H7 (cell line): ENCODE data around the gene VCL. TPM values are rescaled to one million over a fixed set of nuclear protein-coding genes. Genes with fewer than 3 reads are reported as not detected.
"Not testable (repeated sequence)": the region's sequence is repeated elsewhere in the genome, so short reads cannot be mapped to it uniquely, and the experiment has no call there.

Source experiments
- DNase-seq: peaks from one replicate; pipeline ENCODE4 v3.0.0; 2012
- H3K27me3 ChIP-seq: 2 replicates; pipeline ENCODE4 v1.6.0; 2011; ENCODE audit warnings: mild to moderate bottlenecking, low read length; ENCODE audit not compliant: control insufficient read depth, insufficient read depth
- H3K36me3 ChIP-seq: replicated peaks from 2 replicates; pipeline ENCODE4 v1.5.1; 2011; ENCODE audit warnings: low read length; ENCODE audit not compliant: control insufficient read depth, insufficient read depth
- H3K4me3 ChIP-seq: 2 replicates; pipeline ENCODE4 v1.5.1; 2011; ENCODE audit warnings: low read depth, mild to moderate bottlenecking, control low read depth, low read length, moderate library complexity; ENCODE audit not compliant: insufficient read depth
- total RNA-seq: library from RNA; depleted of rRNA; stranded (reverse); fragments of >200 nt; shearing (Covaris generic); gene quantifications from 2 replicates; pipeline ENCODE4 v1.2.3, GENCODE V29; 2014; rRNA removed

The VCL gene
- 194 and 200 TPM in 2 replicates for total RNA-seq

- DNase-seq, result peak; percentile 98
- Histone ChIP-seq H3K4me3 (peak within 1 kb of the TSS; percentile 95), H3K36me3 (peaks cover 7% of the 10 kb centered on the region), H3K27me3 (no peaks in the 10 kb centered on the region)
Observed at GRCh38 chr10:73997787-73998622, at the start of gene VCL. Gene VCL (plus strand): TSS chr10:73998116. CDS start chr10:73998208, 92 bp downstream.

GRCh38 chr10:73948947-73949633 is 48.8 kb upstream of the VCL start:
- no peak for DNase-seq
- H3K27me3 ChIP-seq, result no peaks in the 10 kb centered on the region
- H3K4me3 ChIP-seq, result no peak overlapping the region
- no peaks in the 10 kb centered on the region for H3K36me3 ChIP-seq

GRCh38 chr10:73950155-73950948 is 47.6 kb upstream of the VCL start:
- Histone ChIP-seq H3K27me3 (no peaks in the 10 kb centered on the region), H3K4me3 (no peak overlapping the region), H3K36me3 (no peaks in the 10 kb centered on the region)
- peak; percentile 79 for DNase-seq

GRCh38 chr10:73953665-73954064 is 44.3 kb upstream of the VCL start:
- Histone ChIP-seq H3K27me3 (no peaks in the 10 kb centered on the region), H3K36me3 (no peaks in the 10 kb centered on the region), H3K4me3 (no peak overlapping the region)
- no peak for DNase-seq

- no peak for DNase-seq
- no peak overlapping the region for H3K4me3 ChIP-seq
- H3K36me3 ChIP-seq, result no peaks in the 10 kb centered on the region
- no peaks in the 10 kb centered on the region for H3K27me3 ChIP-seq
Observed at GRCh38 chr10:73954737-73955136, 43.2 kb upstream of the VCL start.

- no peaks in the 10 kb centered on the region for H3K27me3 ChIP-seq
- no peak overlapping the region for H3K4me3 ChIP-seq
- no peaks in the 10 kb centered on the region for H3K36me3 ChIP-seq
- DNase-seq, result no peak
Observed at GRCh38 chr10:73955719-73956118, 42.2 kb upstream of the VCL start.

- H3K36me3 ChIP-seq, result no peaks in the 10 kb centered on the region
- no peak for DNase-seq
- H3K4me3 ChIP-seq, result no peak overlapping the region
- H3K27me3 ChIP-seq, result no peaks in the 10 kb centered on the region
Observed at GRCh38 chr10:73956476-73957359, 41.2 kb upstream of the VCL start.

GRCh38 chr10:73959484-73960243 is 38.3 kb upstream of the VCL start:
- H3K36me3 ChIP-seq, result no peaks in the 10 kb centered on the region
- H3K27me3 ChIP-seq, result no peaks in the 10 kb centered on the region
- DNase-seq, result no peak
- no peak overlapping the region for H3K4me3 ChIP-seq

GRCh38 chr10:73962386-73962785 is 35.5 kb upstream of the VCL start:
- H3K4me3 ChIP-seq, result no peak overlapping the region
- H3K27me3 ChIP-seq, result no peaks in the 10 kb centered on the region
- DNase-seq, result no peak
- H3K36me3 ChIP-seq, result no peaks in the 10 kb centered on the region

- DNase-seq, H3K27me3 ChIP-seq, H3K4me3 ChIP-seq, H3K36me3 ChIP-seq: not testable (repeated sequence)
Observed at GRCh38 chr10:73963533-73963932, 34.4 kb upstream of the VCL start.

- no peak overlapping the region for H3K4me3 ChIP-seq
- DNase-seq, result no peak
- H3K36me3 ChIP-seq, result no peaks in the 10 kb centered on the region
- no peaks in the 10 kb centered on the region for H3K27me3 ChIP-seq
Observed at GRCh38 chr10:73964743-73965142, 33.2 kb upstream of the VCL start.

GRCh38 chr10:73965267-73965889 is 32.5 kb upstream of the VCL start:
- not testable (repeated sequence) for H3K4me3 ChIP-seq, H3K27me3 ChIP-seq, DNase-seq, H3K36me3 ChIP-seq
